HUES48 (cell line): Measurements from ENCODE around the gene TRAPPC10.

Experiments
- H3K27ac ChIP-seq: one replicate; pipeline ENCODE4 v1.7.0; 2013; ENCODE audit warnings: low read depth, low read length, inconsistent platforms
- H3K27me3 ChIP-seq: 2 replicates; pipeline ENCODE4 v1.6.1; 2013; ENCODE audit warnings: mild to moderate bottlenecking, low read length; ENCODE audit not compliant: control insufficient read depth, insufficient read depth
- H3K36me3 ChIP-seq: 2 replicates; pipeline ENCODE4 v1.6.1; 2013; ENCODE audit warnings: low read length; ENCODE audit not compliant: control insufficient read depth, insufficient read depth
- H3K4me1 ChIP-seq: 2 replicates; pipeline ENCODE4 v1.6.1; 2013; ENCODE audit warnings: mild to moderate bottlenecking, low read length; ENCODE audit not compliant: control insufficient read depth, insufficient read depth
- H3K4me3 ChIP-seq: 2 replicates; pipeline ENCODE4 v1.5.1; 2013; ENCODE audit warnings: mild to moderate bottlenecking, low read depth, low read length
- H3K9ac ChIP-seq: 2 replicates; pipeline ENCODE4 v1.6.1; 2013; ENCODE audit warnings: mild to moderate bottlenecking, low read depth, low read length, moderate library complexity
- H3K9me3 ChIP-seq: 2 replicates; pipeline ENCODE4 v1.6.1; 2013; ENCODE audit warnings: low read length; ENCODE audit not compliant: control insufficient read depth, insufficient read depth

Gene TRAPPC10

DNA sequence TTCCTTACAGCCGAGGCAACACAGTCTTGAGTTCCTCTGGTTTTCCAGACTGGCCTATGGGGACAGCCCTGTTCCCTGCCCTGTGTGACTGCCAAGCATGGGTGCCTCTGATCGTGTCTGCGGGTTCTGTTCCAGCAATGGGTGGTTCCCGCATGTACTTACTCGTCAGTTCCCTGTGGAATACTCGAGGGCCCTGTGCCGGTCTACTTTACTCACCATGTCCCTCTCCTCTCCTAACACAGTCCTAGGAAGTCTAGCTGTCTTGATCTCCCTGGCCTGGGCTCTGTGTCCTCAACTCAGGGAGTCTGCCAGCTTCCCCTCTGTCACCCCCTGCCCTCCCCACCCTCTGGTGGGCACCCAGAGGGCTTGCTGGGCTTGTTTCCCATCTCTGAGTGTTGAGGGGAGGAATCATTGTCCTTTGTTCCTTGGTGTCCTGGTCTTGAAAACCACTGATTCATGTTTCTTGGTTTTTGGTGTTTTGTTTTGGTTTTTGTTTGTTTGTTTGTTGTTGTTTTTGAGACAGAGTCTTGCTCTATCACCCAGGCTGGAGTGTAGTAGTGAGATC is 36.0 kb downstream of the TRAPPC10 start:
- Histone ChIP-seq H3K9ac (no peak overlapping the region), H3K4me1 (no peaks in the 10 kb centered on the region), H3K36me3 (peaks cover 14% of the 10 kb centered on the region; the same call in 1 of the 2 replicates), H3K4me3 (no peak overlapping the region), H3K9me3 (no peaks in the 10 kb centered on the region), H3K27me3 (no peaks in the 10 kb centered on the region), H3K27ac (no peak overlapping the region)

DNA sequence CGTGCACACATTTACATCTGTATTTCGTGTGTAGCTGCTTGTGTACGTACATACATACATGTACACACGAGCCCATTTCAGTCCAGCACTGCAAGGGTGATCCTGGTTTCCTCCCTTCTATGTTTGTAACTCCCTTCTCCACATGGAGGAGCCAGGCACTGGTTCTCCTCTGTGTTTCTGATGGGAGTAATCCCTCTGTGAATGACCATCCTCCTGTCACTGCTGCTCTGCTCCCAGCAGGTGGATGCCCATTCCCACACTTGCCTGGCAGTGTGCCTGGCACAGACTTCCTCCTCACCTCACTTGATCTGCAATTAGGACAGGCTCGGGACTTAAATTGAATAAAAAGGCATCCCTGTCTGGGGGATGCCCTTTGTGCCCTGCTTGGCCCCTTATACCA is 37.1 kb downstream of the TRAPPC10 start:
- H3K27me3 ChIP-seq, result no peaks in the 10 kb centered on the region
- no peak overlapping the region for H3K4me3 ChIP-seq
- no peaks in the 10 kb centered on the region for H3K4me1 ChIP-seq
- H3K9me3 ChIP-seq, result no peaks in the 10 kb centered on the region
- H3K9ac ChIP-seq, result no peak overlapping the region
- peaks cover 23% of the 10 kb centered on the region; the same call in 1 of the 2 replicates for H3K36me3 ChIP-seq
- H3K27ac ChIP-seq, result no peak overlapping the region

DNA sequence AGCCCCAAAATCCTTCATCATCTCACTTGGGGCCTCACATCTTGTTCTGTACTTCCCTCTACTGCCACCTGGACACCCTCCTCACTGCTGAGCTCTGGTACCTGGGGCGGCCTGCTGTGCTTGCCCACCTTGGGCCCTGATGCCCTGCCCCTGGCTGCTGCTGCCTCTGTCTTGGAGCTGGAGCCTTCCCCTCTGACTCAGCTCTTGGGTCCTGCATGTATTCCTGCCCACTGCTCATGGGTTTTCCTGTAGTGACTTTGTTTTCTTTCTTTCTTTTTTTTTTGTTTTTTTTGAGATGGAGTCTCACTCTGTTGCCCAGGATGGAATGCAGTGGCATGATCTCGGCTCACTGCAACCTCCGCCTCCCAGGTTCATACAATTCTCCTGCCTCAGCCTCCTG is 37.5 kb downstream of the TRAPPC10 start:
- no peaks in the 10 kb centered on the region for H3K27me3 ChIP-seq
- no peaks in the 10 kb centered on the region for H3K4me1 ChIP-seq
- no peak overlapping the region for H3K4me3 ChIP-seq
- H3K9me3 ChIP-seq, result no peaks in the 10 kb centered on the region
- no peak overlapping the region for H3K9ac ChIP-seq
- no peak overlapping the region for H3K27ac ChIP-seq
- peaks cover 23% of the 10 kb centered on the region; the same call in 1 of the 2 replicates for H3K36me3 ChIP-seq

DNA sequence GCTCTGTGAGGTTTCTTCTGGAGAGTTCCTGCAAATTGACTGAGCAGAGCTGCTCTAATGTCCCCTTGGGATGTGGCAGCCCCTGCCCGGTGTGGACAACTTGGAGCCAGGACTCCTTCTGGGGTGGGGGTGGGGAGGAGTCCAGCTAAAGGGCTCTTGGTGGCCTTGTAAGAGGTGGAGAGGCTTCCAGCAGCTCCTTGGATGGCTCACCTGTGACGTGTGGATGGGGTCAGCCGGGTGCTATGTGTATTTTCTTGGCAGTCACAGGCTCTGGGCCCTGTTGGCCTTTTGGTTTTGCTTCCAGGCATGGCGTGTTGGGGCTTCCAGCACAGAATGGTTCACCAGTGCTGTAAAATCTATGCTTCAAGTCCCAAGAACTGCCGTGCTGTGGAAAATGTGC is 38.2 kb downstream of the TRAPPC10 start:
- Histone ChIP-seq H3K27ac (no peak overlapping the region), H3K4me1 (no peaks in the 10 kb centered on the region), H3K9me3 (no peaks in the 10 kb centered on the region), H3K4me3 (no peak overlapping the region), H3K9ac (no peak overlapping the region), H3K27me3 (no peaks in the 10 kb centered on the region), H3K36me3 (peaks cover 26% of the 10 kb centered on the region; the same call in 1 of the 2 replicates)

DNA sequence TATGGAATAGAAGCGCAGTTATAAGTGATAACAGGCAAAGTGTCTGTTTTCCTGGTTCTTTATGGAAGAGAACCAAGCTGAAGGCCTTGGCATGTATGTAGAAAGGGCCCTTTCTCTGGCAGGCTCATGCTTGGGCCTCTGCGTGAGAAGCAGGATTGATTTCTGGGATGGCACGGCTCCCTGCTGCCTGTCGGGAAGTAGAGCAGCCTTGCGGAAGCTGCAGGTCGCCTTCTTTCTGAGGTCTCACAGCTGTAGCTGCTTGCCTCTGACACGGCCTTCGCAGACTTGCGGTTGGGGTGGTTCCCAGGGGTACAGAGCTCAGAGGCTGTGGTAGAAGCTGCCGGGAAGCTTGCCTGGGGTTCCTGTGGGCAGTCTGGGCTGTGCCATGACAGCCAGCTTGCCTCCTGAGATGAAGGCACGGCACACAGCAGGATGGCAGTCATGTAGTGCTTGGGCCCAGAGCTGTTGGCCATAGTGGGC is 39.4 kb downstream of the TRAPPC10 start:
- H3K27me3 ChIP-seq, result no peaks in the 10 kb centered on the region
- H3K9me3 ChIP-seq, result no peaks in the 10 kb centered on the region
- H3K9ac ChIP-seq, result no peak overlapping the region
- H3K4me1 ChIP-seq, result no peaks in the 10 kb centered on the region
- peaks cover 37% of the 10 kb centered on the region for H3K36me3 ChIP-seq
- no peak overlapping the region for H3K27ac ChIP-seq
- H3K4me3 ChIP-seq, result no peak overlapping the region

DNA sequence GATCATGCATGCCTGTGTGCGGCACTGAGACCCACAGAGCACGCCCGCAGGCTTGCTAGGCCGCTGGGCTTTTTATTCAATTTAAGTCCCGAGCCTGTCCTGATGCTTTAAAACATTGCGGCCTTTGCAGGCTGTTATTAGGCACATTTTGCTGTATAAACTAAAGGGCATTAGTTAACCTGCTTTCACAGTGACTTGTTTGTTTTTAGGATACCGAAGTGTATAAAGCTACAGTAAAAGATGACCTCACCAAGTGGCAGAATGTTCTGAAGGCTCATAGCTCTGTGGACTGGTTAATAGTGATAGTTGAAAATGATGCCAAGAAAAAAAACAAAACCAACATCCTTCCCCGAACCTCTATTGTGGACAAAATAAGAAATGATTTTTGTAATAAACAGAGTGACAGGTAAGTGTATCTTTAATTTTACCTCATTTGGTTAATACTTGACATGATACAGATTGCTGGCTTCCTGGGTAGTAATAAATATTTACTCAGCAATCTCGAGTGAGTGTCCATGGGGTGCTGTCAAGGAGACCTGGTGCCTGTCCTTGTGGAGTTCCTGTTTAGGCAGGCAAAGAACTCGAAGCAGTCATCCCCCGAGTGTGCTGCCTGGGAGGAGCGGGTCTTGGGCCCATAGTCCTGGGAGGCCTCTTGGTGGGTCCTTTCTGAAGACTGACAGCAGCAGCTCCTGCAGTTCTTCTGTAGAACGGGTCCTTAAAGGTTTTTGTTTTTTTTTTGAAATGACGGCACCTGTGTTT is 40.1 kb downstream of the TRAPPC10 start:
- no peak overlapping the region for H3K9ac ChIP-seq
- H3K4me1 ChIP-seq, result no peaks in the 10 kb centered on the region
- H3K27me3 ChIP-seq, result no peaks in the 10 kb centered on the region
- no peak overlapping the region for H3K4me3 ChIP-seq
- no peak overlapping the region for H3K27ac ChIP-seq
- H3K9me3 ChIP-seq, result no peaks in the 10 kb centered on the region
- peaks cover 44% of the 10 kb centered on the region for H3K36me3 ChIP-seq

DNA sequence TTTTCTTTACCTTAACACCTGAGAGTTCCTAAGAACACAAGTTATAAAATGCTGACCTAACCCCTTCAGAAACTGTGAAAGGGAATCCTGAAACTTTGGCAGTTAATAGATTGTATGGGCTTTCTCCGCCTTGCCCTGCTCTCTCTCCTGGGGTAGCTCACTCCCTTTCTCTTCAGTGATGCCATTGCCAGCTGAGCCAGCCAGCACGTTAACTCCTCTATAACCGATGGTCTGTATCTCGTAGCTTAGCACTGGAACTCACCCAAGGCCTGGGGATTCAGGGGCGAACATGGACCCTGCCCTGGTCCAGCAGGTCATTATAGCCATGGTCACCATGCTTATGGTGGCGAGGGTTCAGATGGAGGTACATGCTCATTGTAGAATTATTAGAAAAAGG is 40.7 kb downstream of the TRAPPC10 start:
- H3K27ac ChIP-seq, result no peak overlapping the region
- H3K9me3 ChIP-seq, result no peaks in the 10 kb centered on the region
- H3K27me3 ChIP-seq, result no peaks in the 10 kb centered on the region
- peaks cover 47% of the 10 kb centered on the region for H3K36me3 ChIP-seq
- no peaks in the 10 kb centered on the region for H3K4me1 ChIP-seq
- no peak overlapping the region for H3K4me3 ChIP-seq
- H3K9ac ChIP-seq, result no peak overlapping the region

DNA sequence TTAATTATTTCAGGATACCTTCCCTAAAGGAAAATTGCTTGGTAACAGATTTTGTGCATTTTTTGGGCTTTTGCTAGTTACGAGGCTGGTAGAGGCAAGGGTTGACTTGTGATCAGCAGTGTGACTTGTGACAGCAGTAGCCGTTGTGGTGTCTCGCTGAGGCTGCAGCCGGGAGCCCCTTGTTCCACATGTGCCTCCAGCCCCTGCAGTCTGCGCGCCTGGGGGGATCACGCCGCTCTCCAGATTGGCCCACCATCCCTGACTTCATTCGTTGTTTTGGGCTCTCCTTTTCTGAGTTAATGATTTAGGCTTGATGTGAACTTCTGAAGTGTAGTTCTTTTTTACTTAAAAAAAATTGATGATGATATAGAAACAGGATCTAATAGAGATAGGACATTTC is 41.5 kb downstream of the TRAPPC10 start:
- H3K9ac ChIP-seq, result no peak overlapping the region
- no peaks in the 10 kb centered on the region for H3K9me3 ChIP-seq
- no peak overlapping the region for H3K4me3 ChIP-seq
- H3K36me3 ChIP-seq, result peaks cover 50% of the 10 kb centered on the region
- H3K4me1 ChIP-seq, result no peaks in the 10 kb centered on the region
- no peaks in the 10 kb centered on the region for H3K27me3 ChIP-seq
- H3K27ac ChIP-seq, result no peak overlapping the region

DNA sequence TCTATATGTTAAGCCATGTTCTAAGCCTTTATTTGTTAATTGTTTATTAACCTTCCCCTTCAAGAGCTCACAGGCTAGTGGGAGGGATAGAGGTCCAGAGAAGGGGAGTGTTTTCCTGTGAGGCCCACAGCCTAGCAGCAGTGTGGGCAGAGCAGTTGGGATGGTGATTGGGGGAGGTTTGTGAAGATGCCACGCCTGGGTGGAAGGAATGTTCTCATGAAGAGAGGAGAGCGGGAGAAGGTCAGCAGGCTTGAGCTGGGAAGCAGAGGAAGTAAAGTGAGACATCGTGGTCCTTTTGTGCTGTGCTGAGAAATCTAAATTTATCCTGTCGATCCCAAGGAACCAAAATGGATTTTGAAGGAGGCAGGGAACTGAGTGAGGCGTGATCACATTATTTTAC is 42.6 kb downstream of the TRAPPC10 start:
- H3K27me3 ChIP-seq, result no peaks in the 10 kb centered on the region
- H3K9ac ChIP-seq, result no peak overlapping the region
- H3K9me3 ChIP-seq, result no peaks in the 10 kb centered on the region
- no peak overlapping the region for H3K27ac ChIP-seq
- H3K4me3 ChIP-seq, result no peak overlapping the region
- peaks cover 61% of the 10 kb centered on the region for H3K36me3 ChIP-seq
- H3K4me1 ChIP-seq, result no peaks in the 10 kb centered on the region

DNA sequence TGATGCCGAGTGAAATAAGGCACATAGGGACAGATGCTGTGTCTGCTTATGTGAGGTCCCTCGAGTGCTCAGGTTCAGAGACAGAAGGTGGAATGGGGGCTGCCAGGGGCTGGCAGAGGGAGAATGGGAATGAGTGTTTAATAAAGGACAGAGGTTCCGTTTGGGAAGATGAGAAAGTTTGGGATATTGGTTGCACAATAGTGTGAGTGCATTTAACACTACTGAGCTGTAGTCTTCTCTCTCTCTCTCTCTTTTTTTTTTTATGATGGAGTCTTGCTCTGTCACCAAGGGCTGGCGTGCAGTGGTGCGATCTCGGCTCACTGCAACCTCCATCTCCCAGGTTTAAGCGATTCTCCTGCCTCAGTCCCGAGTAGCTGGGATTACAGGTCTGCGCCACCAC is 44.9 kb downstream of the TRAPPC10 start:
- Histone ChIP-seq H3K9me3 (no peaks in the 10 kb centered on the region), H3K4me3 (no peak overlapping the region), H3K27ac (no peak overlapping the region), H3K27me3 (no peaks in the 10 kb centered on the region), H3K36me3 (peaks cover 67% of the 10 kb centered on the region), H3K4me1 (no peaks in the 10 kb centered on the region), H3K9ac (no peak overlapping the region)

DNA sequence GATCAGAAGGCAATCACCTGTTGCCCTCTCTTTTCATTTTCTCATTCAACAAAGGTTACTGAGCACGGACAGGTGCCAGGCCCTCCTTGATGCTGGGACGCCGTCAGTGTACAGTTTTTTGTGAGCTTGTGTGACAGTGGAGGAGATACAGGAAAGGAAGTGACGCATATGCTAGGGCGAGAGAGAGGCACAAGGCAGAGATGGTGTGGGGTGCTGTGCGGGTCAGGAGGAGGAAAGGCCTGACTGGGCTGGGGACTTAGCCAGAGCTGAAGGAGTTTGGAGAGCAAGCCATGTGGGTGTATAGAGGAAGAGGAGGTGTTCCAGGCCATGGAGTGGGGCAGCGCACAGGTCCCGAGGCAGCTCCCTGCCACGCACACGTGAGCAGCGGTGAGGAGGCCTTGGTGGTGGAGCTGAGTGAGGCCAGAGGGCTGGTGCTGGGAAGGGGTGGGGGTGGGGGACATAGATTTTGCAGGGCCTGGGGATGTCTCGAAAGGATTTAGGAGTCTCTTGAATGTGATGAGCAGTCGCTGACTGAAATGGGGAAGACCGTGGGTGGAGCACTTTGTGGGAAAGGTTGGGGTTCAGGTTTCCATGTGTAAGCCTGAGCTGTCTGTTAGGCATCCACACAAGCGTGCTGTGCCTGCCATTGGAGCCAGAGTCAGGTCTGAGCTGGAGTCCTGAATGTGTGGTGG is 46.0 kb downstream of the TRAPPC10 start:
- Histone ChIP-seq H3K27me3 (no peaks in the 10 kb centered on the region), H3K36me3 (peaks cover 66% of the 10 kb centered on the region), H3K4me3 (no peak overlapping the region), H3K27ac (no peak overlapping the region), H3K9ac (no peak overlapping the region), H3K4me1 (no peaks in the 10 kb centered on the region), H3K9me3 (no peaks in the 10 kb centered on the region)
